ENCODE data around the gene CCT6B.
"Not testable (repeated sequence)": the region's sequence is repeated elsewhere in the genome, so short reads cannot be mapped to it uniquely, and the experiment has no call there.

Gene CCT6B

DNA sequence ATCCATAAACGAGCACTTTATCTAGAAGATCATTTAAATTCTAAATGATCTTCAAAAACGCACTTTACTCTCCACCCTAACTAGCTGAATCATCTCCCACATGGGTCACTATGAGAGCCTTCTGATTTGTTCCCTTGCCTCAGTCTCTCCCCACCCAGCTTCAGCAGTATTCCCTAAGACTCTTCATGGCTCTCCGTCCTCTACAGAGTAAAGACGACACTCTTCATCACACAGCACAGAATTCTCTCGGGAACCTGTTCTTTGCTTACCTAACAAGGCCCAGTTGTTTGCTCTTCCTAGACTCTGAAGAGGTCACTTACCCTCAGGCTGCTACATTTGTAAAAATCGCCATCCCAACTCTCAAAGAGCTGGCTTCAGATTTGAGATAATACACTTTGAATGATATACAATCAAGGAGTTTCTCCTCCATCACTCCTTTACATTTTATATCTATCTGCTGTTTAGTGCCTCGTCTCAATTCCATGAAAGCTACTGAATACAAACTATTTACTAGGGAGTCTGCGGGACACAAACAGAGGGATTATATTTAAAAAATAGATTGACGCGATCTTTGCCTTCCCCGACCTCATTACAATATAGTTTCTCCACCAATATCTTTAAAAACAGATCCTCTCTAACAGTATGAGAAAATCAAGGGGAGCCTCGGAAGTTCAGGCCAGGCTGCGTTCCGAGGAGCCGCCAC, 18.5 kb upstream of the CCT6B start:
- no peak for DNase-seq (ENCODE audit: low spot score)

DNA sequence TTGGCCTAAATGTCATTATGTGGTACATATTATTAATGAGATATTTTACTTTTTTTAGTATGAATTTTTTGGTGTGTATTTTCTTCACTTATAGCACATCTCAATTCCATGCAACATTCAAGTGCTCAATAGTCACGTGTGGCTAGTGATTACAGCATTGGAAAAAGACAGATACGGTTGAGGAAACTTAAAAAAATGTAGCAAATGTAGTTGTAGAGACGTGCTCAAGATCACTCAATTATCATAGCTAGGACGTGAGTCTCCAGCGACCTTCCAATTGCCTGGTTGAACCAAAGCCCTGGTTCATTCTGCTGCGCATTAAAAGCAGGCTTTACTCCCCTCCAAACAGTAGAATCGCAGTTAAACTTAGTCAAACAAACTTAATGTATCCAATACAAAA, 17.9 kb upstream of the CCT6B start:
- DNase-seq (ENCODE audit: low spot score), result no peak

DNA sequence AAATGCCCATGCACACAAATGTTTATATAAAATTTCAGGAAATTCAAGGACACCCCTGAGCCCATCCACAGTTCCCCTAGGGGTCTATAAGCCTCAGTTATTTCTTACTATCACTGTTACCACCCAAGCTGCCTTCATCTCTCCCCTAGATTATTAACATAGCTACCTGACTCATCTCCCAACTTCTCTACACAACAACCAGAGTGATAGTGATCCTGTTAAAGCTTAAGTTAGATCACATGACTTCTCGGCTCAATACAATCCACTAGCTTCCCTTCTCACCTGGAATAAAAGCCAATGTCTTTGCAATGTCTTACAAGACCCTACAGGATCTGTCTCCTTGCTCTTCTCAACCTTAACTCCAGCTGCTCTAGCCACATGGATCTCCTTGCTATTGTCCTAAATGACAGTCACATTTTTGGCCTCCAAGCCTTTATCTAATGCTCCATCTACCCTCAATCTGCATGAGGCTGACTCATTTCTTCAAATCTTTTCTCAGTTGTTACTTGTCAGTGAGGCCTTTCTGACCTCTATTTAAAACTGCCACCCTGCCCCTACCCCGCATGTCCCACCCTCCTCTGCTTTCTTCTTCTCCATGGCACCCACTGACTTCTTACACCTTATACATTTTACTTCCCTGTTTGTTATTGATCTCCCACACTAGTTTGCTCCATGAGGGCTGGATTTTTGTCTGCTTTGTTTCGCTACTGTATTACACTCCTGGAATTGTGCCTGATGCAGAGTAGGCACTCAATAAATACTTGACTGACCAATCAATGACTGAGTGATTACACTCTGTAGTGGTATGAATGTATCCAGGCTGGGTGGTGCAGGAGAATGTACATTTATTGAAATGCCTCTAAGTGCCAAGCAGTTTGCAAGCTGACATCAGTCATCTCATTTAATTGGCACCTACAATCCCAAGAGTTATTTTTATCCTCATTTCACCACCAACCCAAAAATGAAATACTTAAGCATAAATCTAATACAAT, 13.8 kb upstream of the CCT6B start:
- peak; percentile 21 for DNase-seq (ENCODE audit: low spot score)

DNA sequence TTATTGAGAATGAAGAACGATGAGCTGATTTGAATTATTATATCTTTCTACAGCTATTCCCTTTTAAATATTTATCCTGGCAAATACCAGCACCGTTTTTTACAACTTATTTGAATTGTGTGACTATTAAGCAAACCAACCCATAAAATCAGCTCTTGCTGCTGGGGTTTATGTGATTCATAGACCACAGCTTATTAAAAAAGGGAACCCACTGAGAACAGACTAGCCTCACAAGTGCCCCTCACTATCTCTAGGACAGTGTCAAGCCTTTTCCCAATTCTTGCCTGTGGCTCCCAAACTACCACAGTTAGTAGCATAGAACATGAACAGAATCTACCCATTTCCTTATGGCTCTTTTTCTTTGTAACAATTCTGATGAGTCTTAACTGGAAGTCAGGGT, 12.9 kb upstream of the CCT6B start:
- no peak for DNase-seq (ENCODE audit: low spot score)

DNA sequence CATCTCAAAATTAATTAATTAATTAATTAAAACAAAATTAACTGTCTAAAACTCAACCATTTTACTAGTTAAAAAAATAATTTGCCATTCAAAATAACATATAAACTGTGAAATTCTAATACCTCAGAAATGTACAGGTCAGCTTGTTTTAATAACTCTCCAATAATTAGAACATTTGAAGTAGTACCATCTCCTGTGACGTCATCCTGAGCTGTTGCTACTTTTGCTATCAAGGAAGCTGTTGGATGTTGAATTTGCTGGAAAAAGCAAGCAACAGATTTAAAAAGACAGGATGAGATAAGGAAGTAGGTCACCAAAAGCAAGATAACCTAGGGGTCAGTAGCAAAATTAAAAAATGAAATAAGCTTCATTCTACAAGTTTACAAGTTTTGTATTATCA, 2.8 kb downstream of the CCT6B start:
- DNase-seq (ENCODE audit: low spot score), result no peak

DNA sequence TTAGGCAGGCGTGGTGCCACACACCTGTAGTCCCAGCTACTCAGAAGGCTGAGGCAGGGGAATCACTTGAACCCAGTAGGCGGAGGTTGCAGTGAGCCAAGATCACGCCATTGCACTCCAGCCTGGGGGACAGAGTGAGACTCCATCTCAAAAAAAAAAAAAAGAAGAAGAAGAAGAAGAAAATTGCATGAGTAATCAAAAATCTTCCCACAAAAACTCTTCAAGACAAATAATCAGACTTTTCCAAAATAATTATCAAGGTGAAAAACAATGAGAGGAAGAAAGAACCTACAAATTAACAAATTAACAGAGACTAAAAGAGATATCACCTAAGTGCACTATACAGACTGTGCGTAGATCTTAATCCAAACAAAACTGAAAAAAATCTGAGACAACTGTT, 10.5 kb downstream of the CCT6B start:
- not testable (repeated sequence) for DNase-seq (ENCODE audit: low spot score)

DNA sequence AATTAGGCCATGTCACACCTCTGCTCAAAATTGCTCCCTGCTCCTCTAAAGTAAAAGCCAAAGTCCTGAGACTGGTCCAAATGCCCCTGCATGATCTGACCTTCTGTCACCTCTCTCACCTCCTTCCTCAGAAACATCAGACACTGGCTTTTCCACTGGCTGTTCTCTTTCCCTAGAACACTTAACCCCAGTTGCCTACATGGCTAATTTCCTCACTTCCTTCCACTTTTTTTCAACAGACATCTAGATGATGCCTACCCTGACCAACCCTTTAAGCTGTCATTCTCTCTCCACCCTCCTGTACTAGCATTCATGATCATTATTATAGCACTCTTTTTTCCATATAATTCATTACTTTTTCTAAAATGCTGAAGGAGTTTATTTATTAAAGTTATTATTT, 31.0 kb downstream of the CCT6B start:
- no peak for DNase-seq (ENCODE audit: low spot score)

DNA sequence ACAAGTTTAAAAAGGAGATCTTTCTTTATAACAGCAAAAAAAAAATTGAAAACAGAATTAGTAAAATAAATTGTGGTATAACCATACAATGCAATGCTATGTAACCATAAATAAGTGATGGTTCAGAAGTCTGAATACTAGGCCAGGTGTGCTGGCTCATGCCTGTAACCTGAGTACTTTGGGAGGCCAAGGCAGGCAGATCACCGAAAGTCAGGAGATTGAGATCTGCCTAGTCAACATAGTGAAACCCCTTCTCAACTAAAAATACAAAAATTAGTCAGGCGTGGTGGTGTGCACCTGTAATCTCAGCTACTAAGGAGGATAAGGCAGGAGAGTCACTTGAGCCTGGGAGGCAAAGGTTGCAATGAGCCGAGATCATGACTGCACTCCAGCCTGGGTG, 34.6 kb downstream of the CCT6B start:
- no peak for DNase-seq (ENCODE audit: low spot score)

DNA sequence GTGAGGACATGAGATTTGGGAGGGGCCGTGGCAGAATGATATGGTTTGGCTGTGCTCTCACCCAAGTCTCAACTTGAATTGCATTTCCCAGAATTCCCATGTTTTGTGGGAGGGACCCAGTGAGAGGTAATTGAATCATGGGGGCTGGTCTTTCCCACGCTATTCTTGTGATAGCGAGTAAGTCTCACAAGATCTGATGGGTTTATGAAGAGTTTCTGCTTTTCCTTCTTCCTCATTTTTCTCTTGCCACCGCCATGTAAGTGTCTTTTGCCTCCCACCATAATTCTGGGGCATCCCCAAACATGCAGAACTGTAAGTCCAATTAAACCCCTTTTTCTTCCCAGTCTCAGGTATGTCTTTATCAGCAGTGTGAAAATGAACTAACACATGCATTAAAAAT, 40.6 kb downstream of the CCT6B start:
- no peak for DNase-seq (ENCODE audit: low spot score)

DNA sequence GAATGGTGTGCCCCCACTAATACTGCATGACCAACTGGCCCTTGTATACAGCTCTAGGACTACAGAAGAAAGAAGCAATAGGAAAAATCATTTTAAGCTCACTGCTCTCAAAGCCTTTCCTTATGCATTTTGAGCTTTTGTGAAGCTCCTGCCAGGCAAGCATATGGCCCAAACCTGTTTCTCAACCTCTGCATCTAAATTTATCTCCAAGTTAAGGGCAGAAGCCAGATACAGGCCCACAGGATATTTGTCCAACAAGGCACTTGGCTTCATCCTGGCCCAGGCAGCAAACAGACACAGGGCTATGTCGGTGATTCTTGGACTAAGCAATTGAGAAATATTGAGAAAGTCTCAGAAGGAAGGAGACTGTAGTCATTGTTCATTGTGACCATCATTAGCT, 43.9 kb downstream of the CCT6B start:
- no peak for DNase-seq (ENCODE audit: low spot score)

DNA sequence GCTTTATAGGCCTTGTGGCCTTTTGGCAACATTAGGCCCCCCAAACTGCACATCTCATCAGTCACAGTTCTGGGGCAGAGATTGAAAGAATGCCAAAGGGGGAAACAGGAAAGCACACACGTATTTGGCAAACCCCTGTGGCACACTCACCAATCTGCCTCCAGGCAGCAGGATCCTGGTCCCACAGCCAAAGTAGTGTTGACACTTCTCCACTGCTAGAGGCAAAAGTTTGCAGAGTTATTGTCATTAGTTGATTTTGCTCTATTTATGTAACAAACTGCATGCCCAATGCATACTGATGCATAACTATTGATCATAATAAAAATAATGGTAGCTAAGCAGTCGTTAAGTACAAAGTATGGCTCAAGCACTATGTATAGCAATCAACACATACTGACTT, 45.1 kb downstream of the CCT6B start:
- DNase-seq (ENCODE audit: low spot score), result no peak

DNA sequence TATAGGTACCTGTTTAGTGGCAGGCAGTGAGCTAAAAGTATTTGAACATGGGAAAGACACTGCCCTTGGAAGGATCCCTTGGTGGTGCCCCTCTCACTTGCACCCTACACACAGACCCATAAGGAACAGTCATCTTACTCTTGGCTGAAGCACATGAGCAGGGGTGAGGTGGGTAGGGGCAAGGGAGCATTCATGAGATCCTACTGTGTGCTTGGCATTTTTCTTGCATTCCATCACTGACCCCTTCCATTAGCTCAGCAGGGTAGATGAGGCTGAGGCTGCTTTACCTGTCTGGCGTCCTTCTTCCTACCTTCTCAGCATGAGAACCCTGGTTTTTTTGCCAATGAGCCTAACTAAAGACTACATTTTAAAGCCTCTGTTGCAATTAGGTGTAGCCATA, 48.3 kb downstream of the CCT6B start:
- DNase-seq (ENCODE audit: low spot score), result no peak

DNA sequence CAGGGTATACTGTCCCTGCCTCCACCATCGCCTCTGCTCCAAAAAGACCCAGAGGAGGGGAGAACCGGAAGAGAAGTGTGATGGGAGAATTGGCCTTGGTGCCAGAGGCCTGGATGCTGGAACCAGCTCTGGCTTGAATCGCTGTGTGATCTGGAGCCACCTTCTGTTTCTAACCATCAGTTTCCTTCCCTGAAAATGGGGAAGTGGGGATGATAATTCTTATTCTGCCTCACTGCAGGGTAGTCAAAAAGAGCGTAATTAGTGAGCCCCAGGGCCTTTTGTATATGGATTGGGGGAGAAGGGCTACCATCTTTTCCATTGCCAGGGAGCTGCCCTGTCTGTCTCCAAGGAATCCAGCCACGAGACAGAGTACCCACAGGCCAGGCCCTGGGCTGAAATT, 52.2 kb downstream of the CCT6B start:
- DNase-seq (ENCODE audit: low spot score), result no peak

DNA sequence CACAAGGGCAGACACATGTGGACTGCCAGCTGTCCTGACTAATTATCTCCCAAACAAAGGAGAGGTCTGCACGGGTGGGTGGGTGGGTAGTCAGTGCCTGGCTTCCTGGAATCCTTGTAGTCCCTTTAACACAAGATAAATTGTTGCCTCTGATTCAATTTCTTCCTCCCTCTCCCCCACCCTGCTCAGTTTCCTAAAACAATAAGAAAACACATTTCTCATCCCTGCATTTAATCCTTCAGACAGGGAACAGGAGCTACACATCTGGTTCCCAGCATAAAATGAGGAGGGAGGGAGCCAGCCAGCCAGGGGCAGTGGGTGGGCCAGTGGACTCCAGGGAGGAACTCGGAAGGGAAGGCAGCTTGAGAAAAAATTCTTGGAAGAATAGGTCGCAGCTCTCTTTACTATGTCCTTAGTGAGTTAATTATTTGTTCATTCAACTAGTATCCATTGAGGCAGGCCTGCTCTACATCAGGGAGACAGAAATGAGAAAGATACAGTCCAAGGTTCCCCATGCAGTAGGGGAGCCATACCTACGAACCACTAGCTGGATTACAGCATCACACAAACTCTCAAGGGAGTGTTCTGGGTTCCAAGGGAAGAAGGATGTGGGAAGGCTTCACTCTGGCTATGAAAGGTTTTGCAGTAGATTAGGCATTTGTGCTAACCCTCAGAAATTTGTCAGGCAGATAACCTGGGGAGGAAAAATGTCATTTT, 58.3 kb downstream of the CCT6B start:
- DNase-seq (ENCODE audit: low spot score), result no peak

DNA sequence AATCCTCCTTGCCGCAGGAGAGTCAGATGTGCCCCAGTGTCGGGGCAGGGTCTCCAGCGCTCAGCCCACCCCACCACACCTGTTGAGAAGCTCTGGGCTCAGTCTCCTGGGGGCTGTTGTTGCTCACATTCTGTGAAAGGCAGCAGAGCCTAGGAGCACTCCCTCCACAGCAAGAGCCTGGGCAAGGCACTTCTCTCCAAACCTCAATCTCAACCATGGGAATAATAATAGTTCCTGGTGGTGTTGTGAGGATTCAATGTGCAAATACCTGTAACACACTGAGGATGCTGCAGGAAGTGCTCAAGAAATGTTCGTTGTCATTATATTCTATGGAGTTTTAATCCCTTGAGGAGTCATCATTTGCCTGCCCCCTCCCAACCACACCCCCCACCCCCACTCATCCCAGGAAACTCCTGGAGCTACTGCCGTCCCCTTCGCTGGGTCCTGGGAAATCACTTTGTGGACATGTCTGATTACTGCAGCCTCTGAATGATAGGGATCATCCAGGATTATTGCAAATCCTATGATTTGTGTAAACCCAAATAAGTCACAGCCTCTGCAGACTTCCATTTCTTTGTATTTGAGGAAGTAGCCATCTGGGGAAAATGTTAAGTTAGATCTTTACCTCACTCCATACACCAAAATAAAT, 61.5 kb downstream of the CCT6B start:
- no peak for DNase-seq (ENCODE audit: low spot score)

DNA sequence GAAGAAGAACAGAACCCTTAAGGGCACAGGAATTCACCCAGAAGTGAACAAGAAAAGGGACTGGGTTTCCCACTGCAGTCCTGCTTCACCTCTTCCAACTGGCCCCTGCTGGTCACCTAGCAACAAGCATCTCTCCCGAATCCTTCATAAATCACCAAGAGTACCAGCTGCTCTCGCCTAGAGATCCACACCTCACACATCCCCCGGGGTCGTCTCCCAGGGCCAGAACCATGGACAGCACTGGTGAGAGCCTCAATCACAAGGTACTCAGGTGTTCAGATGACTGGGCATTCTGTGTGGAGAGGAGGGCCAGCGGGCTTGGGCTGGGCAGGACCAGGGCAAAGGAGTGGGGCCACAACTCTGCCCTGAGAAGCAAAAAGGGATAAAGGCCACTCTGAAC, 65.9 kb downstream of the CCT6B start:
- no peak for DNase-seq (ENCODE audit: low spot score)

DNA sequence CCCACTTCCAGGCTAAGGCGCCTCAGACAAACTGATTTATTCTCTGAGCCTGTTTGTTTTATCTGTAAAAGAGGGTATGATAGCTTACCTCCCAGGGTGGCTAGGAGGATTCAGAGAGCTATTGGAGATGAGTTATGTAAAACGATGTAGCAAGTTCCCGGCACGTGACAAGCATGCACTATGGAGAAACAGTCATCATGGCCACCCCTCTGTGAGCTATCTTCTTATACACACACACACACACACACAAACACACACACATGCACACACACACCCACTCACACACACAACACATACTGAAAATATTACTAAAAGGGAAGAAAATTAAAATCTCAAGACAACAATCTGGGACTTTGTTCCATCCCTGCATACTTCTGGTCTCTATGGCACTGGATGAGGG, 66.3 kb downstream of the CCT6B start:
- DNase-seq (ENCODE audit: low spot score), result no peak

DNA sequence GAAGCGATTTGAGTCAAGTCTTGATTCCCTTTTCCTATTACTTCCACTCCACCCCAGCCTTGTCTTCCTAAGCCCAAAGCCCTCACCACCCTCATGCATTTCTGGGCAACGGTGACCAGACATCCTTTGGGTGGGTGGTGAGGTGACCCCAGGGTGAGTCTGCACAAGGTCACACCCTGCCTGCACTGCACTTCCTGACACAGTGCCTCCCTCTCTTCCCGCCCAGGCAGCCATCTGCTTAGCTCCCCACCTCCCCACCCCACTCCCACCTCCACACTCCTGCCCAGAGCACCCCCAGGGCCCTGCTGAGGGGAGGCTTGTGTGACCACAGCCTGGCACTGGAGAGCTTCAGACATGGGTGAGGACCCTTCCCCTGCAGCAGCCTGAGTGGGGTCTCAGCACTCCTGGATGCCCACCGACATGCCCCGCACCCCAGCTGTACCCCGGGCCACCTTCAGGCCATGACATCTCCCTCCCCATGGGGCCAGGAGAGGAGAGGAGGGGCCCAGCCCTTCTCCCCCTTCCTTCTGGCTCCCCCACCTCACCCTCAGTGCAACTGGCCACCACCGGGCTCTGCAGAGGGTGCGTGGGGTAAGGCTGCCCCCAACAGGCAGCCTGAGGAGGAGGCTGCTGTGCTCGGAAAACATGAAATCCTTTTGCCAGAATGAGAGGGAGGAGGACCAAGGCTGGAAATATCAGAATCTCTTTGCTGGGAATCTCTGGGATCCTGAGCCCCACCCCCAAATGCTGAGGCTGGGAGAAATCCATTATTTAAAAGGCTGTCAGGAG, 68.6 kb downstream of the CCT6B start:
- DNase-seq (ENCODE audit: low spot score), result peak; percentile 39

DNA sequence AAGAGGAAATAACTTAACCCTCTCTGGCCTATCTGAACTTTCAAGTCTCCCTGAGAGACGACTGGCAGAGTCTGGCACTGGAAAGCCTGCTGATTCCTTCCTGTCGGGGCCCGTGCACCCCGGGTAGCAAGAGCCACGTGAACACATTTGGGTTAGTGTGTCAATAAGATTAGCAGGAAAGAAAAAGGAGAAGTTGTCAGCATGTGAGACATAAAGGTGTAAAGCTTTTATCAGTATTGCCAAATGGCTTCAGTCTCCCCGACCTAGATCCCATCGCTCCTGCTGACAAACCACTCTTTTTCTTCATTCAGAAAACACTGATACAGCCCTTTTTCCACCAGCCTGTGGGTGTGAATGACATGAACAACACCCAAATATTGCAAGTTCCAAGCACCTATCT, 74.4 kb downstream of the CCT6B start:
- no peak for DNase-seq (ENCODE audit: low spot score)

DNA sequence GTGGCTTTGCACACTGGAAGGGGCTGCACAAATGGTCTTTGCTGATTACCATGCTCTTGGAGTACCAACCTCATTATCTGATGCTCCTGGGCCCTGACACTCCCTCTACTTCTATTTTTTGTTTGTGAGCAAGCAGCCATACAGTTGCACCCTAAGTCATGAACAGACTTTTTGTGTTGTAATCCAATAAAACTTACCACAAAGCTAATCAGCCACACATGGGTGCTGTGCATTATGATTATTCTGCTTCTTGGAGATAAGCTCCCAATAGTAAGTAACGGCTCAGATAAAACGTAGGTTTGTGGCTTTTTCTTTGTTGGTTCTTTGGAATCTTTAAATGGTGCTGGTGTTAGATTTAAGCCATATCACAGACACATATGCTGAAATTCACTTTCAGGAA, 76.2 kb downstream of the CCT6B start:
- DNase-seq (ENCODE audit: low spot score), result no peak

DNA sequence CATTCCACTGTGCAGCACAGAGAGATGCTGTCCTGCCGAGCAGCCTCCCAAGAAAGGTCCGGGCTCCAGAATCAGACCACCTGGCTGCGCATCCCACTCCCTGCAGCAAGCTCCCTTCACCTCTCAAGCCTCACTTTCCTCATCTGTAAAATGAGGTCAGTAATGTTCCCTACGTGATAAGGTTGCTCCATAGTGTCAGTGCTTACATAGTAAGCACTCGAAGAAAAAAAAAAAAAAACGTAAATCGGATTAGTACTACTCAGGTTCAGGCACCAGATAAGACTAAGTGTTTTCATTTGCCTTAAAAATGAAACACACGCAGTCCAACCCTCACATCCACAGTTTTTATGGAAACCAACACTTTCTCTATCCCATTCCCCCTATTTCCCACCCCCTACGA, 76.7 kb downstream of the CCT6B start:
- DNase-seq (ENCODE audit: low spot score), result no peak

Measured in kidney tubule cell (primary cell).